Activated CD4-positive, alpha-beta T cell treated with anti-CD3 and anti-CD28 coated beads for 4 hours (primary cell): ENCODE results near the gene UBQLN4.
A peak's percentile ranks its signal among the peaks of the same experiment; 100 is the strongest.

ENCODE experiments used
- DNase-seq, 2 donors: peaks; one replicate each; pipeline ENCODE4 v3.0.0-alpha.2; 2020

UBQLN4 gene

GRCh38 chr1:156053768-156054499 is at the start of gene UBQLN4:
UBQLN4 (minus strand) TSS chr1:156053798; CDS start chr1:156053701, 97 bp downstream.
- DNase-seq, result peak; percentile 84 to 89

GRCh38 chr1:156102633-156103511 is 49.3 kb upstream of the UBQLN4 start:
- DNase-seq, result no peak

GRCh38 chr1:156101880-156102279 is 48.3 kb upstream of the UBQLN4 start:
- no peak for DNase-seq

- no peak for DNase-seq
Observed at GRCh38 chr1:156100205-156100995, 46.8 kb upstream of the UBQLN4 start.

- no peak for DNase-seq
Observed at GRCh38 chr1:156099282-156099681, 45.7 kb upstream of the UBQLN4 start.

- no peak for DNase-seq
Observed at GRCh38 chr1:156098784-156099183, 45.2 kb upstream of the UBQLN4 start.

GRCh38 chr1:156097499-156098178 is 44.0 kb upstream of the UBQLN4 start:
- DNase-seq, result no peak

- peak; percentile 87 to 91 for DNase-seq
Observed at GRCh38 chr1:156096640-156097391, 43.2 kb upstream of the UBQLN4 start.

GRCh38 chr1:156095906-156096508 is 42.4 kb upstream of the UBQLN4 start:
- DNase-seq, result no peak

GRCh38 chr1:156091610-156092009 is 38.0 kb upstream of the UBQLN4 start:
- DNase-seq, result no peak

GRCh38 chr1:156090840-156091188 is 37.2 kb upstream of the UBQLN4 start:
- DNase-seq, result peak; percentile 89 to 92

- no peak for DNase-seq
Observed at GRCh38 chr1:156090138-156090839, 36.7 kb upstream of the UBQLN4 start.

GRCh38 chr1:156089704-156090103 is 36.1 kb upstream of the UBQLN4 start:
- no peak for DNase-seq

- DNase-seq, result no peak
Observed at GRCh38 chr1:156086256-156086662, 32.7 kb upstream of the UBQLN4 start.

GRCh38 chr1:156083800-156084790 is 30.5 kb upstream of the UBQLN4 start:
- DNase-seq, result no peak

GRCh38 chr1:156082309-156083091 is 28.9 kb upstream of the UBQLN4 start, which contains the start of gene MEX3A:
MEX3A (minus strand) TSS chr1:156082465; CDS start chr1:156081998, 467 bp downstream.
- peak; percentile 49 to 54 for DNase-seq

GRCh38 chr1:156081917-156082308 is 28.3 kb upstream of the UBQLN4 start:
- no peak for DNase-seq

- no peak for DNase-seq
Observed at GRCh38 chr1:156081180-156081916, 27.8 kb upstream of the UBQLN4 start.
